Endothelial cell of umbilical vein (primary cell): Measurements from ENCODE around the gene C1QTNF5. TPM values are rescaled to one million over a fixed set of nuclear protein-coding genes. Genes with fewer than 3 reads are reported as not detected.

Source experiments
- BruUV-seq: library from RNA; stranded (reverse); fragments of 400-500 nt; replicated peaks from 2 replicates; lab custom pipeline; 2021; lab: Mats Ljungman, UMichigan
- CTCF ChIA-PET: fragments of 300-600, 350-600 bp; sonication (Branson Sonifier 250); formaldehyde crosslinking; loops from one replicate; lab custom pipeline; 2021; ENCODE audit warnings: antibody characterized with exemption, inconsistent platforms; lab: Charles Lee
- POLR2A ChIA-PET: fragments of 300-600, 350-600 bp; sonication (Branson Sonifier 250); formaldehyde crosslinking; loops from one replicate; lab custom pipeline; 2021; ENCODE audit warnings: antibody characterized with exemption, inconsistent platforms; lab: Charles Lee
- DNase-seq: peaks from one replicate; pipeline ENCODE4 v3.0.0-alpha.2; 2011; ENCODE audit warnings: low read depth, low spot score
- FAIRE-seq: peaks from 2 replicates; lab custom pipeline; 2011; peaks lifted over from hg19 to GRCh38; lab: Jason Lieb, UNC
- H2AFZ ChIP-seq: 2 replicates; pipeline ENCODE4 v1.6.0; 2012; ENCODE audit warnings: low read depth, low read length, control low read depth, inconsistent platforms
- H3K27ac ChIP-seq: 2 replicates; pipeline ENCODE4 v1.5.1; 2011; ENCODE audit warnings: low read depth, mild to moderate bottlenecking, control low read depth, low read length, moderate library complexity; ENCODE audit not compliant: insufficient read depth
- H3K27me3 ChIP-seq, 2 experiments: 2 replicates each; pipeline versions ENCODE4 v1.6.0 to v1.6.1; 2011; ENCODE audit warnings: low read length in 2 of 2, mixed read lengths in 1 of 2; ENCODE audit not compliant: control insufficient read depth in 2 of 2, insufficient read depth in 2 of 2
- H3K36me3 ChIP-seq, 2 experiments: 2 replicates in 1 of 2; 3 replicates in 1 of 2; pipeline ENCODE4 v1.5.1; 2011; ENCODE audit warnings: low read length in 2 of 2, mild to moderate bottlenecking in 1 of 2, moderate library complexity in 1 of 2; ENCODE audit not compliant: control insufficient read depth in 2 of 2, insufficient read depth in 2 of 2; ENCODE audit errors: extremely low read depth in 1 of 2
- H3K4me1 ChIP-seq: 3 replicates; pipeline ENCODE4 v1.5.1; 2011; ENCODE audit warnings: mild to moderate bottlenecking, low read length; ENCODE audit not compliant: control insufficient read depth, insufficient read depth; ENCODE audit errors: extremely low read depth
- H3K4me2 ChIP-seq: 2 replicates; pipeline ENCODE4 v1.6.1; 2011; ENCODE audit warnings: low read length, control low read depth, mixed read lengths; ENCODE audit not compliant: insufficient read depth
- H3K4me3 ChIP-seq, 3 experiments: fragments of 200-600 bp in 1 of 3; sonication (generic), shearing (Covaris generic) in 1 of 3; replicated peaks in 1 of 3; 2 replicates each; pipeline ENCODE4 v1.5.1; 2011 to 2016; ENCODE audit warnings: control low read depth in 3 of 3, low read length in 3 of 3, mild to moderate bottlenecking in 2 of 3, inconsistent platforms in 1 of 3, low read depth in 1 of 3, moderate library complexity in 1 of 3; ENCODE audit not compliant: insufficient read depth in 1 of 3
- H3K79me2 ChIP-seq: 2 replicates; pipeline ENCODE4 v1.6.0; 2012; ENCODE audit warnings: low read length, inconsistent platforms; ENCODE audit not compliant: control insufficient read depth, insufficient read depth
- H3K9ac ChIP-seq: replicated peaks from 2 replicates; pipeline ENCODE3; 2011; ENCODE audit warnings: low read length, control low read depth; ENCODE audit not compliant: insufficient read depth; ENCODE audit errors: extremely low read depth
- H3K9me1 ChIP-seq: replicated peaks from 3 replicates; pipeline ENCODE4 v1.6.0; 2011; ENCODE audit warnings: mild to moderate bottlenecking, low read length; ENCODE audit not compliant: control insufficient read depth, insufficient read depth; ENCODE audit errors: extremely low read depth
- H3K9me3 ChIP-seq: replicated peaks from 2 replicates; pipeline ENCODE4 v1.5.1; 2012; ENCODE audit warnings: low read length, inconsistent platforms; ENCODE audit not compliant: control insufficient read depth, insufficient read depth
- H4K20me1 ChIP-seq: replicated peaks from 2 replicates; pipeline ENCODE3; 2011; ENCODE audit warnings: mild to moderate bottlenecking, low read length; ENCODE audit not compliant: control insufficient read depth, insufficient read depth; ENCODE audit errors: extremely low read depth
- CTCF ChIP-seq, 2 donors: IDR thresholded peaks; 1 replicate in 1 of 2; 2 replicates in 1 of 2; pipeline ENCODE4 v1.5.1; 2011; ENCODE audit warnings: low read length in 2 of 2, mild to moderate bottlenecking in 2 of 2, moderate library complexity in 2 of 2, control low read depth in 1 of 2, inconsistent platforms in 1 of 2, low read depth in 1 of 2; ENCODE audit not compliant: insufficient read depth in 1 of 2; ENCODE audit errors: extremely low read depth in 1 of 2
- EZH2 ChIP-seq: IDR thresholded peaks from 2 replicates; pipeline ENCODE4 v1.6.1; 2012; ENCODE audit warnings: borderline replicate concordance, low read depth, mild to moderate bottlenecking, moderate library complexity, low read length, inconsistent platforms; ENCODE audit not compliant: severe bottlenecking
- FOS ChIP-seq: IDR thresholded peaks from 2 replicates; pipeline ENCODE4 v1.6.1; 2011; ENCODE audit warnings: mild to moderate bottlenecking, low read length, moderate library complexity, borderline replicate concordance; ENCODE audit not compliant: insufficient read depth
- GATA2 ChIP-seq: IDR thresholded peaks from 2 replicates; pipeline ENCODE4 v1.7.0; 2011; ENCODE audit warnings: low read depth, mild to moderate bottlenecking, moderate library complexity, mixed read lengths, low read length; ENCODE audit not compliant: insufficient read length, insufficient read depth
- JUN ChIP-seq: IDR thresholded peaks from 2 replicates; pipeline ENCODE4 v1.6.1; 2011; ENCODE audit warnings: borderline replicate concordance, low read depth; ENCODE audit not compliant: insufficient read length, insufficient read depth
- MAX ChIP-seq: IDR thresholded peaks from 2 replicates; pipeline ENCODE4 v1.6.1; 2011; ENCODE audit not compliant: insufficient read depth, insufficient read length
- MYC ChIP-seq: IDR thresholded peaks from one replicate; pipeline ENCODE4 v1.6.1; 2011; ENCODE audit warnings: mild to moderate bottlenecking, low read depth, low read length
- POLR2A ChIP-seq: IDR thresholded peaks from 2 replicates; pipeline ENCODE4 v1.6.1; 2012; ENCODE audit warnings: low read depth, mild to moderate bottlenecking, control low read depth, low read length
- POLR2AphosphoS5 ChIP-seq: IDR thresholded peaks from 2 replicates; pipeline ENCODE4 v1.6.1; 2012; ENCODE audit warnings: low read depth, mild to moderate bottlenecking, control low read depth, low read length, moderate library complexity; ENCODE audit not compliant: insufficient read depth
- dilution Hi-C: fragments of 300-500 bp; cut with MboI; formaldehyde crosslinking; loops from one replicate; pipeline ENCODE4 v1.15.0; 2019; ENCODE audit warnings: low sequenced_read_pairs; ENCODE audit not compliant: extremely low pct_ligation_motif_present
- intact Hi-C: fragments of 100-400 bp; cut with micrococcal nuclease; formaldehyde crosslinking; loops from one replicate; pipeline ENCODE4 v1.10.0; 2022
- polyA plus RNA-seq, 4 experiments: library from polyadenylated mRNA; depleted of rRNA in 3 of 4; stranded (reverse) in 3 of 4; unstranded in 1 of 4; fragments of >200 nt; gene quantifications; 2 replicates each; pipeline versions ENCODE4 v1.2.1 to v1.2.3, GENCODE V29; 2011 to 2012; ENCODE audit warnings: missing spikeins in 1 of 4
- total RNA-seq: library from RNA; stranded (reverse); gene quantifications from 2 replicates; pipeline ENCODE4 v1.2.3, GENCODE V29; 2021

C1QTNF5 gene
- total and polyA plus RNA-seq, 2 donors (not counting 3 experiments of a cell fraction or from before 2014, with no cell fraction given): 126 to 201 TPM

GRCh38 chr11:119376197-119376847 is 35.6 kb upstream of the C1QTNF5 start:
- Histone ChIP-seq H4K20me1 (no peaks in the 10 kb centered on the region), H3K4me2 (no peak overlapping the region), H2AFZ (no peak overlapping the region), H3K9me3 (no peaks in the 10 kb centered on the region), H3K4me3 (no peak overlapping the region), H3K9me1 (no peaks in the 10 kb centered on the region), H3K9ac (no peak overlapping the region), H3K79me2 (no peaks in the 10 kb centered on the region), H3K4me1 (peaks cover 4% of the 10 kb centered on the region), H3K36me3 (no peaks in the 10 kb centered on the region), H3K27ac (no peak overlapping the region), H3K27me3 (peaks cover 0 to 7% of the 10 kb centered on the region in 2 experiments)
- BruUV-seq: no TSS peak
- FAIRE-seq (no peak), DNase-seq (no peak)
- TF ChIP-seq POLR2A (no peak), CTCF (IDR thresholded peaks at IDR 0.05; ENCODE audit: extremely low read depth in 1 of 2, insufficient read depth in 1 of 2, low read depth in 1 of 2, low read length in 2 of 2) (no peak), EZH2 (no peak), JUN (no peak), MYC (no peak), GATA2 (no peak), FOS (no peak), POLR2AphosphoS5 (no peak), MAX (no peak)
- intact Hi-C loops: no loop called here
- dilution Hi-C loops: no loop called here
- POLR2A ChIA-PET: no interaction called here
- CTCF ChIA-PET: interaction anchor here (0.8 to 11.7 kb wide), 7 partner anchors 8 to 732 kb away, joined by 3 to 154 read pairs (median 6); partner anchors contain the start of gene C1QTNF5
